Cardiac septum (tissue), 1 donor: ENCODE results near the gene VCPKMT. TPM values are rescaled to one million over a fixed set of nuclear protein-coding genes. Genes with fewer than 3 reads are reported as not detected.
"Not testable (repeated sequence)": the region's sequence is repeated elsewhere in the genome, so short reads cannot be mapped to it uniquely, and the experiment has no call there.

Experiments
- DNase-seq: peaks from one replicate; pipeline ENCODE4 v3.0.0-alpha.2; 2020; ENCODE audit warnings: low spot score
- intact Hi-C: fragments of 100-400 bp; cut with DNase I; formaldehyde crosslinking; loops from one replicate; pipeline ENCODE4 v1.14.0; 2022
- total RNA-seq: library from RNA; stranded (reverse); fragmentation: NEBNext Ultra II Directional; extraction: Animal tissue kit (Norgen Biotek cat#: 25700); gene quantifications from one replicate; pipeline ENCODE4 v1.2.1, GENCODE V29; 2021
- donor health status: DM: no; HTN: no; CAD: no.

Gene VCPKMT
- total RNA-seq, 1 donor from 2014 or later, result 3.0 TPM

GRCh38 chr14:50094056-50094755 lies 22.2 kb downstream of the VCPKMT start:
- DNase-seq, result no peak
- intact Hi-C loops, result no loop called here

DNA sequence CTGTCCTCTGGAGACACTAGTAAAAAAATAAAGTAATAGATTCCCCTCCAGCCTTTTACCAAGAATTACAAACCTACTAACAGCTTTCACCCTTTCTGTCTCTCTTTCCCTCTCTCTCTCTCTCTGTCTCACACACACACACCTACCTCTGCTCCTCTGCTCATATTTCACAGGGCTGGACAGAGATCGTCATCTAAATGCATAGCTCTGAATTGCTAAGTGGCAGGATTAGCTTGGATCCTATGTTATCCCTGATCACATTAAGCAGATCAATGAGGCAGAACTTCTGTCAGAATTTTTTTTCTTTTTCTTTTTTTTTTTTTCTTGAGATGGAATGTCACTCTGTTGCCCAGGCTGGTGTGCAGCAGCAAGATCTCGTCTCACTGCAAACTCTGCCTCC lies 22.9 kb downstream of the VCPKMT start:
- DNase-seq, result no peak
- intact Hi-C loops, result no loop called here

DNA sequence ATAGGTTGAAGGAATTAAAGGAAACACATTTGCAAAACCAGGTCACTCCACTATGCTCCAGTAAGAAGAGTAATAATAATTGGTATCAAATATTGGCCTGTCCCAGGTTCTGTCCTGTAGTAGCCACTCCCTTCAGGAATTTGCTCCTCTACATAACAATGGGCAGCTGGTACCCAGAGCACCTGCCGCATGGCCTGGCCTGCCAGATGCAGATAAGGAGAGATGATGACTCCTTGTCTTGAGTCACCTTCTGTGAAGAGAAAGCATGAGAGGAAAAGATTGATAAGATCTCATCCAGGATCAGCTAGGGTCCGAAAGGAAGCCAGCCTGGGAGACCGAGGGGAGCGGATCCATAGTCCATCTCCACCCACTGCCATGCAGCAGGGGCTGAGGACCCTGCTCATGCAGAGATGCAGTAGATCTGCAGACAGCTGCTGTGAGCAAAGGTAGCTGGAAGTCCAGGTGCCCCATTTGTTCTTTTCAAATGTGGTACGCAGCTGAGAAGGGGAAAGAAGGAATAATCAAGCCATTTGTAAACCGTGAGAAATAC lies 24.3 kb downstream of the VCPKMT start:
- intact Hi-C loops, result no loop called here
- DNase-seq, result no peak

- intact Hi-C loops, result no loop called here
- DNase-seq, result no peak
Observed at GRCh38 chr14:50091240-50091913, 25.0 kb downstream of the VCPKMT start.

DNA sequence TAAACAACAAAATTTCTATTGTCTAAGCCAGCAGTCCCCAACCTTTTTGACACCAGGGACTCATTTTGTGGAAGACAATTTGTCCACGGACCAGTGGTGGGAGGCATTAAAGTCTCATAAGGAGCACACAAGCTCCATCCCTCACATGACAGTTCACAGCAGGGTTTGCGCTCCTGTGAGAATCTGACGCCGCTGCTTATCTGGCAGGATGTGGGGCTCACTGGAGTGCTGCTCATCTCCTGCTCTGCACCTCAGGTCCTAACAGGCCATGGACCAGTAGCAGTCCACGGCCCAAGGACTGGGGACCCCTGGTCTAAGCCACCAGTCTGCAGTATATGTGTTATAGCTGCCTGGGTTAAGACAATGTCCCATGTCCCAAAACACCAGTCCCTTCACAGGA lies 27.2 kb downstream of the VCPKMT start:
- no peak for DNase-seq
- intact Hi-C loops, result no loop called here

- intact Hi-C loops, result no loop called here
Observed at GRCh38 chr14:50088731-50089130, 27.6 kb downstream of the VCPKMT start.

GRCh38 chr14:50088117-50088515 lies 28.3 kb downstream of the VCPKMT start:
- intact Hi-C loops, result no loop called here
- DNase-seq, result no peak

More at GRCh38 chr14:50088731-50089130, 27.6 kb downstream of the VCPKMT start:
- DNase-seq, result no peak

DNA sequence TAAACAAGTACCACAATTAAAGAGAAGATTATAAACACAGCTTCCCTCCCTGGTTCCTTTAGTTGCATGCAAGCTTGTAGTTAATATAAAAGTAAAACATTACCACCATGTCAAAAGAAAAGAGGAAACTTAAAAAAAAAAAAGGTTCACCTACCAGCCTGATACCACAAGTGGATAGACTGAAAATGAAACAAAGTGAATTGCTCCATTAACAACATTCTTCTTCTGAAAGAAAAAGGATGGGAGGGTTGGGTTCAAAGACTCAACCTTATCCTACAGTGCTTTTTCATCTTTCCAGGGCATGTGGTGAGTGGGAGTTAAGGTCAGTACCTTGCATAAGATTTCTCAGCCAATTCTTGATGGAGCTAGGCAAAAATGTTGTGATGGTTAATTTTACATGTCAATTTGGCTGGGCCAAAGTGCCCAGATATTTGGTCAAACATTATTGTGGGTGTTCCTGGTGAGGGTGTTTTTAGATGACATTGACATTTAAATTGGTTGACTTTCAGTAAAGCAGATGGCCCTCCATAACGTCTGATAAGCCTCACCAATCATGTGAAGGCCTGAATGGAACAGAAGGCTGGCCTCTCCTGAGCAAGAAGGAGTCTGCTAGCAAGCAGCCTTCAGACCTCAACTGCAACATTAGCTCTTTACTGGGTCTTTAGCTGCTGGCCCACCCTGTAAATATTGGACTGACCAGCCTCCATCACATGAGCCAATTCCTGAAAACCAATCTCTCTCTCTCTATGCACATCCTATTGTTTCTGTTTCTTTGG lies 28.8 kb downstream of the VCPKMT start:
- no peak for DNase-seq
- intact Hi-C loops, result no loop called here

- DNase-seq, result no peak
- intact Hi-C loops, result no loop called here
Observed at GRCh38 chr14:50086321-50086711, 30.1 kb downstream of the VCPKMT start.

- no peak for DNase-seq
- intact Hi-C loops, result no loop called here
Observed at GRCh38 chr14:50085570-50086320, 30.6 kb downstream of the VCPKMT start.

DNA sequence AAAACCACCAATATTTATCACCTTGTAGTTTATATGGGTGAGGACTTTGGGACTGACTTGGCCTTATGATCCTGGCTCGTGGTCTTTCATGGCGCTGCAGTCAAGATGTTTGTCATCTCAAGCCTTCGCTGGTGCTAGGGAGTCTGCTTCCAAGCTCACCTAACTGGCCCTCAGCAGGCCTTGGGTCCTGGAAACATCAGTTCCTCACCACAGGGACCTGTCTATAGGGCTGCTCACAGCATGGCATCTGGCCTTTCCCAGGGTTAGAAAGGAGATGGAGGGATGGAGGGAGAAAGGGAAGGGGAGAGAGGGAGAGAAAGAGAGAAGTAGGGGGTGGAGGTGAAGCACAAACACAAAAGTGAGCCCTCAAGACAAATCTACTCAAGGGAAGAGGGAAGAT lies 31.7 kb downstream of the VCPKMT start:
- DNase-seq, result no peak
- intact Hi-C loops, result no loop called here

DNA sequence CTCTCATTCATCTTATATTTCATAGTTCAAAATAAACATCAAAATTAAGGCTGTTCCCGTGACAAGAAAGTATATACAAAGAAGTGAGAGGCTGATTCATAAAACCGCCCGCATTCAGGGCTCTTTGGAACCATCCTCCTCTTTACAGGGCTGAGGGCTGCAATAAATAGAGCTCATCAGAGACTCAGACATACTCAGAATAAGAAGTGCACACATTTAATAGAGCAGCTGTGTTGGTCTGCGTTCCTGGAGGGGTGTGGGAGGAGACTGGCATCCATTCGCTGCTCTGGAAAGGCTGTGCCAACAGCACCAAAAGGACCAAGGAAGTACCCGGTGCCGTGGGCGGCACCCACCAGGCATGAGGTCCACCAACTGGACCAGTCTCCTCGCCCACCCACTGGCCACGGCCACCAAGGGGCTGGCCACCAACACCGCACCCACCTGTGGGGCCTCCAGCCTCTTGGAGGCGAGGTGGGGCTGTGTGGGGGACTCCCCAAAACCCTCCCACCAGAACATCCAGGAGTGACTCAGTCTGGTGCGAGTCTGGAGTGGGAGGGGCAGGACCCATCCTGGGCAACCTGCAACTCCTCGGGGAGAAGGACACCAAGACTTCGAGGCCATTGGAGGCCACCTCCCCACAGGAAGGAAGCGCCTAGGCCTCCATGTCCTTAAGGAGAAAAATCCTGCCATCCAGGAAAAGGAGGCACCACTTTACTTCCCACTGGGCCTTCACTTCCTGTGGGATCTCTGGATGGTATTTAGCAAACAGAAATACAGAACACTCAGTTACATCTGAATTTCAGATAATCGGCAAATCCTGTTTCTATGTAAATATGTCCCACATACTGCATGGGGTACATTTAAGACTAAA lies 32.7 kb downstream of the VCPKMT start:
- no peak for DNase-seq
- intact Hi-C loops, result no loop called here

DNA sequence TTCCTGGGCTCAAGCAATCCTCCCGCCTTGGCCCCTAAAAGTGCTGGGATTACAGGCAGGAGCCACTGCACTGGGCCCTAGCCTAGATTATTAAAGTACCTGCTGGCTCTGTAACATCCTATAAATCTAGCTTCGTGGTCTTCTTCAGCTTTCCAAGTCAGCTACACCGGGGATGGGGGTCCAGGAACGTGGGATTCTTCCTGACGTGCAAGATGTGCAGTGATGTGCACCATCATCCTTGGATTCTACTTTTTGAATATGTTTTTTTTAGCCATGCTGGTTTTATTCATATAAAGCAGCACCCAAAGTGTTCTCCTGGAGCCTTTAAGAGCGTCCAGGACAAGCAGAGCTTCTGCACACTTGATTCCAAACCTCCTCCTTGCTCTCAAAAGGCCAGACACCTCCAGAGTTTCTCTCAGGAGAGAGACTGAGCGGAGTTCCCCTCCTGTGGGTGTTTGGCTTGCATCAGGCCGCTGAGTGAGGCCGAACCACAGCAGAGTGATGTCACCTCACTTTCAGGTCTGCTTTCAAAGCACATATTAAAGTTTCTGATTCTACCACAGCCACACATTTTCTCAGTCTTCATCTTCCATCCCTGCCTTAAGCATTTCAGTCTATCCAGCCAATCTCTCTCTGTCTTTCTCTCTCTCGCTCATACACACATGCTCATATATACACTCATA lies 33.4 kb downstream of the VCPKMT start:
- no peak for DNase-seq
- intact Hi-C loops, result no loop called here

GRCh38 chr14:50082308-50082742 lies 34.0 kb downstream of the VCPKMT start:
- intact Hi-C loops, result no loop called here
- no peak for DNase-seq

DNA sequence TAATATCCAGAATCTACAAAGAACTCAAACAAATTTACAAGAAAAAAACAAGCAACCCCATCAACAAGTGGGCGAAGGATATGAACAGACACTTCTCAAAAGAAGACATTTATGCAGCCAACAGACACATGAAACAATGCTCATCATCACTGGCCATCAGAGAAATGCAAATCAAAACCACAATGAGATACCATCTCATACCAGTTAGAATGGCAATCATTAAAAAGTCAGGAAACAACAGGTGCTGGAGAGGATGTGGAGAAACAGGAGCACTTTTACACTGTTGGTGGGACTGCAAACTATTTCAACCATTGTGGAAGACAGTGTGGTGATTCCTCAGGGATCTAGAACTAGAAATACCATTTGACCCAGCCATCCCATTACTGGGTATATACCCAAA lies 37.3 kb downstream of the VCPKMT start:
- DNase-seq, intact Hi-C loops: not testable (repeated sequence)

DNA sequence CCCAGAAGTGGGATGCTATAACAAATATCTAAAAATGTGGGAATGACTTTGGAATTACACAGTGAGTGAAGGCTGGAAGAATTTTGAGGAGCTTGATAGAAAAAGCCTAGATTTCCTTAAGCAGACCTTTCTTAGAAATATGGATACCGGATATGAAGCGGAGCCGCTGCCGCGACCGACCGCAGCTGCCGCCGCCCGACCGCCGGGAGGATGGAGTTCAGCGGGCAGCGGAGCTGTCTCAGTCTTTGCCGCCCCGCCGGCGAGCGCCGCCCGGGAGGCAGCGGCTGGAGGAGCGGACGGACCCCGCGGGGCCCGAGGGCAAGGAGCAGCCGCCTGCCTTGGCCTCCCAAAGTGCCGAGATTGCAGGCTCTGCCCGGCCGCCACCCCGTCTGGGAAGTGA lies 42.7 kb downstream of the VCPKMT start:
- intact Hi-C loops, DNase-seq: not testable (repeated sequence)

DNA sequence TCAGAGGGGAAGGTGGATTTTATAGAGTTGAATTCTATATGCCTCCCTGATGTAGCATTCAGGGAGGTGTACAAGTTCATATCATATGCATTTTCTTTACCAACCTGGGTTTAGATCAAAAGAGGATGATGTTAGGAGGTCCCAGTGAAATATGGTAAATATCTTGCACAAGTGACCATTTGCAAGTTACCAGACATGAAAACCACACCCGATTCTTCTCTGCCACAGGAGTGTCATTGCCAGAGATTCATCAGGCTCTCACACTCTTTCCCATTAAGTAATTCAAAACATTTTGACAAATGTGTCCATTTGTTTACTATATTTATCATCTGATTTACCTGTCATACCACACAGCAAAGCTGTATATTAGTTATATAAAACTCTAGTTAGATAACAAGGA lies 44.0 kb downstream of the VCPKMT start:
- DNase-seq, result no peak
- intact Hi-C loops, result no loop called here
